Upper lobe of left lung (tissue), 4 donors: ENCODE measurements around the gene LPCAT1.

Experiments used
- CTCF ChIP-seq, 6 experiments: fragments of 450-650 bp in 4 of 6; fragments of 200-600 bp in 2 of 6; sonication (generic) in 2 of 6; IDR thresholded peaks; one replicate each; pipeline ENCODE4 v1.5.1; 2016 to 2019; ENCODE audit warnings: antibody characterized with exemption in 6 of 6
- EP300 ChIP-seq, 4 donors: sonication (generic); formaldehyde crosslinking; IDR thresholded peaks; one replicate each; pipeline ENCODE4 v1.5.1; 2017; ENCODE audit warnings: antibody characterized with exemption in 4 of 4, control low read depth in 2 of 4

- no peak for TF ChIP-seq CTCF (IDR thresholded peaks at IDR 0.05)
- no peak for TF ChIP-seq EP300 (IDR thresholded peaks at IDR 0.05)
Measured at GRCh38 chr5:1549475-1550030, 25.8 kb upstream of the LPCAT1 start.
